Mesendoderm (in vitro differentiated cells): ENCODE results near the gene MYO1E.

ENCODE experiments used
- DNase-seq: peaks from one replicate; pipeline ENCODE4 v3.0.0; 2013
- H2AK5ac ChIP-seq: 2 replicates; pipeline ENCODE4 v1.6.1; 2013; ENCODE audit warnings: low read length, inconsistent platforms
- H2BK120ac ChIP-seq: 2 replicates; pipeline ENCODE4 v1.6.1; 2013; ENCODE audit warnings: low read depth, mild to moderate bottlenecking, low read length, moderate library complexity, mixed read lengths
- H2BK15ac ChIP-seq: replicated peaks from 2 replicates; pipeline ENCODE4 v1.6.1; 2013; ENCODE audit warnings: low read depth, mild to moderate bottlenecking, moderate library complexity
- H2BK5ac ChIP-seq: 2 replicates; pipeline ENCODE4 v1.6.1; 2013; ENCODE audit warnings: low read length, inconsistent platforms
- H3K18ac ChIP-seq: 2 replicates; pipeline ENCODE4 v1.6.1; 2013; ENCODE audit warnings: mild to moderate bottlenecking, low read length, mixed read lengths
- H3K23ac ChIP-seq: one replicate; pipeline ENCODE4 v1.6.1; 2013; ENCODE audit warnings: low read length
- H3K27ac ChIP-seq: 2 replicates; pipeline ENCODE4 v1.5.1; 2013; ENCODE audit warnings: low read depth, mild to moderate bottlenecking, inconsistent platforms, low read length, moderate library complexity
- H3K27me3 ChIP-seq: 2 replicates; pipeline ENCODE4 v1.6.1; 2013; ENCODE audit warnings: low read length, control low read depth, mild to moderate bottlenecking, inconsistent platforms; ENCODE audit not compliant: insufficient read depth, poor library complexity
- H3K36me3 ChIP-seq: 2 replicates; pipeline ENCODE4 v1.6.1; 2013; ENCODE audit warnings: low read length, inconsistent platforms; ENCODE audit not compliant: control insufficient read depth, insufficient read depth
- H3K4ac ChIP-seq: one replicate; pipeline ENCODE4 v1.6.1; 2013; ENCODE audit warnings: low read depth, mild to moderate bottlenecking, low read length, moderate library complexity
- H3K4me1 ChIP-seq: 2 replicates; pipeline ENCODE4 v1.6.1; 2013; ENCODE audit warnings: low read depth, low read length, inconsistent platforms; ENCODE audit not compliant: control insufficient read depth
- H3K4me2 ChIP-seq: 2 replicates; pipeline ENCODE4 v1.6.1; 2013; ENCODE audit warnings: low read length
- H3K4me3 ChIP-seq: 2 replicates; pipeline ENCODE4 v1.5.1; 2013; ENCODE audit warnings: mild to moderate bottlenecking, low read length
- H3K56ac ChIP-seq: one replicate; pipeline ENCODE4 v1.6.1; 2013; ENCODE audit warnings: low read length
- H3K79me1 ChIP-seq: 2 replicates; pipeline ENCODE4 v1.6.1; 2013; ENCODE audit warnings: low read length, inconsistent platforms
- H3K79me2 ChIP-seq: 2 replicates; pipeline ENCODE4 v1.6.1; 2013; ENCODE audit warnings: mild to moderate bottlenecking, low read length; ENCODE audit not compliant: control insufficient read depth, insufficient read depth
- H3K9ac ChIP-seq: 2 replicates; pipeline ENCODE4 v1.6.1; 2013; ENCODE audit warnings: low read length, inconsistent platforms
- H4K5ac ChIP-seq: one replicate; pipeline ENCODE4 v1.6.1; 2013; ENCODE audit warnings: low read length
- H4K8ac ChIP-seq: one replicate; pipeline ENCODE4 v1.6.1; 2013; ENCODE audit warnings: low read depth, mild to moderate bottlenecking, control low read depth, low read length, moderate library complexity
- WGBS: extraction: QIAGEN DNeasy Blood & Tissue Kit; methylation state at CpG from one replicate; pipeline ENCODE4 v1.1.7; 2013; ENCODE audit warnings: low lambda C conversion rate, missing lambda C conversion rate; ENCODE audit not compliant: insufficient coverage; ENCODE audit errors: extremely low coverage; 5-methylcytosine and 5-hydroxymethylcytosine counted together

The MYO1E gene

DNA sequence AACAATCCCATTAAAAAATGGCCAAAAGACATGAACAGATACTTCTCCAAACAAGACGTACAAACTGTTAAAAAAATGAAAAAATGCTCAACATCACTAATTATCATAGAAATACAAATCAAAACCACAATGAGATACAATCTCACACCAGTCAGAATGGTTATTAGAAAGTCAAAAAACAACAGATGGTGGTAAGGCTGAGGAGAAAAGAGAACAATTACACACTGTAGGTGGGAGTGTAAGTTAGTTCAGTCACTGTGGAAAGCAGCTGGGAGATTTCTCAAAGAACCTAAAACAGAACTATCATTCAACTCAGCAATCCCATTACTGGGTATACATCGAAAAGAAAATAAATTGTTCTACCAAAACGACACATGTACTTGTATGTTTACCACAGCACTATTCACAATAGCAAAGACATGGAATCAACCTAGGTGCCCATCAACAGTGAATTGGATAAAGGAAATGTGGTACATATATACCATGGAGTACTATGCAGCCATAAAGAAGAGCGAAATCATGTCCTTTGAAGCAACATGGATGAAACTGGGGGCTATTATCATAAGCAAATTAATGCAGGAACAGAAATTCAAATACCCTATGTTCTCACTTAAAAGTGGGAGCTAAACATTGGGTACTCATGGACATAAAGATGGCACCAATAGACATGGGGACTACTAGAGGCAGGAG, 51.5 kb downstream of the MYO1E start:
- no peak overlapping the region for H3K4me2 ChIP-seq
- H2AK5ac ChIP-seq: no peak overlapping the region
- no peak overlapping the region for H4K5ac ChIP-seq
- H3K27ac ChIP-seq: no peak overlapping the region
- peaks cover 2% of the 10 kb centered on the region for H3K79me1 ChIP-seq
- H3K4ac ChIP-seq: no peak overlapping the region
- H3K9ac ChIP-seq: no peak overlapping the region
- H3K36me3 ChIP-seq: no peaks in the 10 kb centered on the region
- no peak overlapping the region for H2BK120ac ChIP-seq
- DNase-seq: no peak
- H2BK5ac ChIP-seq: no peak overlapping the region
- no peak overlapping the region for H3K4me3 ChIP-seq
- WGBS: no CpG with 5 or more reads among the region's 4 CpGs
- no peak overlapping the region for H4K8ac ChIP-seq
- H3K4me1 ChIP-seq: no peaks in the 10 kb centered on the region
- no peaks in the 10 kb centered on the region for H3K27me3 ChIP-seq
- H3K79me2 ChIP-seq: no peaks in the 10 kb centered on the region
- no peak overlapping the region for H3K18ac ChIP-seq
- H3K23ac ChIP-seq: no peak overlapping the region
- no peak overlapping the region for H2BK15ac ChIP-seq
- no peak overlapping the region for H3K56ac ChIP-seq

- no peak overlapping the region for H2AK5ac ChIP-seq
- no CpG with 5 or more reads among the region's 1 CpG for WGBS
- no peak overlapping the region for H2BK120ac ChIP-seq
- no peak overlapping the region for H3K4me2 ChIP-seq
- H3K36me3 ChIP-seq: no peaks in the 10 kb centered on the region
- no peak overlapping the region for H3K18ac ChIP-seq
- no peak overlapping the region for H3K9ac ChIP-seq
- H3K27ac ChIP-seq: no peak overlapping the region
- no peaks in the 10 kb centered on the region for H3K4me1 ChIP-seq
- no peak overlapping the region for H4K5ac ChIP-seq
- H3K79me1 ChIP-seq: peaks cover 2% of the 10 kb centered on the region
- no peaks in the 10 kb centered on the region for H3K79me2 ChIP-seq
- no peaks in the 10 kb centered on the region for H3K27me3 ChIP-seq
- no peak overlapping the region for H3K56ac ChIP-seq
- no peak overlapping the region for H3K4me3 ChIP-seq
- H2BK15ac ChIP-seq: no peak overlapping the region
- DNase-seq: no peak
- no peak overlapping the region for H4K8ac ChIP-seq
- no peak overlapping the region for H2BK5ac ChIP-seq
- no peak overlapping the region for H3K4ac ChIP-seq
- no peak overlapping the region for H3K23ac ChIP-seq
Observed at GRCh38 chr15:59317211-59317610, 55.5 kb downstream of the MYO1E start.

- Histone ChIP-seq H4K8ac (no peak overlapping the region), H2BK5ac (no peak overlapping the region), H3K4me1 (no peaks in the 10 kb centered on the region), H3K79me2 (no peaks in the 10 kb centered on the region), H3K23ac (no peak overlapping the region), H3K9ac (no peak overlapping the region), H3K56ac (no peak overlapping the region), H3K18ac (no peak overlapping the region), H3K4ac (no peak overlapping the region), H2AK5ac (no peak overlapping the region), H3K36me3 (no peaks in the 10 kb centered on the region), H3K27me3 (no peaks in the 10 kb centered on the region), H4K5ac (no peak overlapping the region), H3K4me3 (no peak overlapping the region), H3K79me1 (peaks cover 2% of the 10 kb centered on the region), H2BK120ac (no peak overlapping the region), H2BK15ac (no peak overlapping the region), H3K4me2 (no peak overlapping the region), H3K27ac (no peak overlapping the region)
- WGBS: no CpG with 5 or more reads among the region's 6 CpGs
- DNase-seq: peak; percentile 58
Observed at GRCh38 chr15:59315914-59316451, 56.7 kb downstream of the MYO1E start.

GRCh38 chr15:59313641-59314332, 58.9 kb downstream of the MYO1E start:
- no peak overlapping the region for H4K5ac ChIP-seq
- H3K4ac ChIP-seq: no peak overlapping the region
- H3K18ac ChIP-seq: no peak overlapping the region
- H2BK15ac ChIP-seq: no peak overlapping the region
- no peaks in the 10 kb centered on the region for H3K36me3 ChIP-seq
- DNase-seq: no peak
- no peaks in the 10 kb centered on the region for H3K4me1 ChIP-seq
- H3K79me2 ChIP-seq: no peaks in the 10 kb centered on the region
- peaks cover 4% of the 10 kb centered on the region for H3K79me1 ChIP-seq
- no CpG with 5 or more reads among the region's 6 CpGs for WGBS
- H2BK120ac ChIP-seq: no peak overlapping the region
- no peak overlapping the region for H2BK5ac ChIP-seq
- H2AK5ac ChIP-seq: no peak overlapping the region
- H3K4me2 ChIP-seq: no peak overlapping the region
- no peak overlapping the region for H3K4me3 ChIP-seq
- H3K23ac ChIP-seq: no peak overlapping the region
- no peak overlapping the region for H4K8ac ChIP-seq
- H3K9ac ChIP-seq: no peak overlapping the region
- H3K56ac ChIP-seq: no peak overlapping the region
- H3K27ac ChIP-seq: no peak overlapping the region
- no peaks in the 10 kb centered on the region for H3K27me3 ChIP-seq

GRCh38 chr15:59312205-59312604, 60.5 kb downstream of the MYO1E start:
- no peak overlapping the region for H3K9ac ChIP-seq
- no peak overlapping the region for H4K5ac ChIP-seq
- H3K56ac ChIP-seq: no peak overlapping the region
- no peak for DNase-seq
- H2BK15ac ChIP-seq: no peak overlapping the region
- H4K8ac ChIP-seq: no peak overlapping the region
- no peak overlapping the region for H3K4me3 ChIP-seq
- H3K4ac ChIP-seq: no peak overlapping the region
- no peak overlapping the region for H2AK5ac ChIP-seq
- no peaks in the 10 kb centered on the region for H3K4me1 ChIP-seq
- H2BK120ac ChIP-seq: no peak overlapping the region
- H3K79me2 ChIP-seq: no peaks in the 10 kb centered on the region
- no peaks in the 10 kb centered on the region for H3K27me3 ChIP-seq
- H3K36me3 ChIP-seq: no peaks in the 10 kb centered on the region
- no peak overlapping the region for H3K4me2 ChIP-seq
- no peak overlapping the region for H2BK5ac ChIP-seq
- no peak overlapping the region for H3K18ac ChIP-seq
- H3K23ac ChIP-seq: no peak overlapping the region
- H3K27ac ChIP-seq: no peak overlapping the region
- H3K79me1 ChIP-seq: peaks cover 4% of the 10 kb centered on the region
- WGBS: no CpG with 5 or more reads among the region's 7 CpGs
